Measurements from ENCODE around the gene EIF5A2. TPM values are rescaled to one million over a fixed set of nuclear protein-coding genes. Genes with fewer than 3 reads are reported as not detected.

EIF5A2 gene
- total RNA-seq, 4 donors from 2014 or later, result 1.8 to 37.4 (median 3.3) TPM

GRCh38 chr3:170876537-170876936, 31.9 kb downstream of the EIF5A2 start:
- WGBS, 2 donors (ENCODE audit: low coverage in 1 of 2), result 52 to 67% methylated on average over 2 of the region's 2 CpGs
- TF ChIP-seq POLR2AphosphoS5 (IDR thresholded peaks at IDR 0.05) (no peak), EP300 (IDR thresholded peaks at IDR 0.05; ENCODE audit: low read depth) (no peak), CTCF (IDR thresholded peaks at IDR 0.05) (no peak), POLR2A (IDR thresholded peaks at IDR 0.05) (no peak)
- in situ Hi-C loops (cut with MboI; ENCODE audit: low pct_ligation_motif_present in 1 of 4, low pct_unique_long_range_greater_than_20kb in 1 of 4, low sequenced_read_pairs in 3 of 4), result no loop called here

GRCh38 chr3:170869645-170870593, 38.5 kb downstream of the EIF5A2 start, which contains the start of gene RPL22L1:
RPL22L1 (minus strand) TSS chr3:170870195; CDS start chr3:170870167, 28 bp downstream.
- TF ChIP-seq EP300 (IDR thresholded peaks at IDR 0.05; ENCODE audit: low read depth), result no peak
- peak; percentile 97 to 99 (median 99) for TF ChIP-seq POLR2AphosphoS5 (IDR thresholded peaks at IDR 0.05)
- peak; percentile 97 for TF ChIP-seq POLR2A (IDR thresholded peaks at IDR 0.05)

More at GRCh38 chr3:170876537-170876936, 31.9 kb downstream of the EIF5A2 start:
- no peak overlapping the region for H3K4me3 ChIP-seq
- no peaks in the 10 kb centered on the region for H3K4me1 ChIP-seq
- no peaks in the 10 kb centered on the region for H3K27me3 ChIP-seq
- no peak overlapping the region for H3K27ac ChIP-seq
- H3K36me3 ChIP-seq, result no peaks in the 10 kb centered on the region
- intact Hi-C loops (cut with DNase I; ENCODE audit: low total_unique reads), result no loop called here
- DNase-seq, result no peak
- H3K9me3 ChIP-seq, result no peaks in the 10 kb centered on the region

GRCh38 chr3:170869239-170869590, 39.2 kb downstream of the EIF5A2 start:
- no peak for DNase-seq
- peak overlapping the region; percentile 84 to 88 (median 86) for H3K27ac ChIP-seq
- peaks cover 0 to 30% (median 9%) of the 10 kb centered on the region in 4 donors for H3K36me3 ChIP-seq
- intact Hi-C loops (cut with DNase I; ENCODE audit: low total_unique reads), result no loop called here
- H3K4me1 ChIP-seq, result peaks cover 0 to 32% (median 25%) of the 10 kb centered on the region in 4 donors
- no peak for TF ChIP-seq POLR2AphosphoS5 (IDR thresholded peaks at IDR 0.05)
- TF ChIP-seq CTCF (IDR thresholded peaks at IDR 0.05), result no peak
- peak overlapping the region; percentile 43 to 76 (median 58) for H3K4me3 ChIP-seq
- no peaks in the 10 kb centered on the region for H3K27me3 ChIP-seq
- in situ Hi-C loops (cut with MboI; ENCODE audit: low pct_ligation_motif_present in 1 of 4, low pct_unique_long_range_greater_than_20kb in 1 of 4, low sequenced_read_pairs in 3 of 4), result no loop called here
- 16 to 25% methylated on average over 2 of the region's 2 CpGs for WGBS, 2 donors (ENCODE audit: low coverage in 1 of 2)
- H3K9me3 ChIP-seq, result no peaks in the 10 kb centered on the region

More at GRCh38 chr3:170869645-170870593, 38.5 kb downstream of the EIF5A2 start, which contains the start of gene RPL22L1:
- Histone ChIP-seq H3K4me3 (peak within 1 kb of the TSS; percentile 43 to 76 (median 58)), H3K36me3 (peaks cover 0 to 30% (median 9%) of the 10 kb centered on the region in 4 donors), H3K4me1 (peaks cover 0 to 32% (median 25%) of the 10 kb centered on the region in 4 donors), H3K9me3 (no peaks in the 10 kb centered on the region), H3K27ac (peak within 1 kb of the TSS; percentile 84 to 88 (median 86)), H3K27me3 (no peaks in the 10 kb centered on the region)
- 0 to 2% methylated on average over 8 to 59 of the region's 59 CpGs for WGBS, 2 donors (ENCODE audit: low coverage in 1 of 2)
- DNase-seq, result peak; percentile 96
- intact Hi-C loops (cut with DNase I; ENCODE audit: low total_unique reads) (no loop called here), in situ Hi-C loops (cut with MboI; ENCODE audit: low pct_ligation_motif_present in 1 of 4, low pct_unique_long_range_greater_than_20kb in 1 of 4, low sequenced_read_pairs in 3 of 4) (no loop called here)

GRCh38 chr3:170868577-170869238, 39.7 kb downstream of the EIF5A2 start:
- in situ Hi-C loops (cut with MboI; ENCODE audit: low pct_ligation_motif_present in 1 of 4, low pct_unique_long_range_greater_than_20kb in 1 of 4, low sequenced_read_pairs in 3 of 4), result no loop called here
- H3K4me1 ChIP-seq, result peaks cover 0 to 32% (median 25%) of the 10 kb centered on the region in 4 donors

More at GRCh38 chr3:170868577-170869238, 39.7 kb downstream of the EIF5A2 start:
- no peak for TF ChIP-seq POLR2A (IDR thresholded peaks at IDR 0.05)
- TF ChIP-seq POLR2AphosphoS5 (IDR thresholded peaks at IDR 0.05), result no peak
- no peak for TF ChIP-seq CTCF (IDR thresholded peaks at IDR 0.05)
- no peak for TF ChIP-seq EP300 (IDR thresholded peaks at IDR 0.05; ENCODE audit: low read depth)
- H3K9me3 ChIP-seq, result no peaks in the 10 kb centered on the region
- intact Hi-C loops (cut with DNase I; ENCODE audit: low total_unique reads), result no loop called here
- peak overlapping the region; percentile 84 to 88 (median 86) for H3K27ac ChIP-seq
- H3K4me3 ChIP-seq, result peak overlapping the region in 3 of 4 donors; percentile 43 to 76 (median 63)
- no peak for DNase-seq
- peaks cover 0 to 30% (median 9%) of the 10 kb centered on the region in 4 donors for H3K36me3 ChIP-seq
- H3K27me3 ChIP-seq, result no peaks in the 10 kb centered on the region
- WGBS, 2 donors (ENCODE audit: low coverage in 1 of 2), result 44 to 77% methylated on average over 9 of the region's 9 CpGs

Data from transverse colon (tissue), 4 donors.